IMR-90 (cell line): ENCODE measurements around the gene PSD2. TPM values are rescaled to one million over a fixed set of nuclear protein-coding genes. Genes with fewer than 3 reads are reported as not detected.

ENCODE experiments used
- ATAC-seq: fragments of 200-7000 bp; cut with Tn5 transposase; 2 replicates; pipeline ENCODE4 v1.9.1; 2020; ENCODE audit warnings: low read depth, mild to moderate bottlenecking, moderate library complexity
- BruUV-seq: library from RNA; stranded (reverse); fragments of 400-500 nt; replicated peaks from 2 replicates; lab custom pipeline; 2021; lab: Mats Ljungman, UMichigan
- CTCF ChIA-PET: fragments of 300-600 bp; formaldehyde crosslinking; extraction: SDS; loops from one replicate; lab custom pipeline; 2021; ENCODE audit warnings: antibody characterized with exemption; lab: Yijun Ruan, JAX
- POLR2A ChIA-PET: fragments of 300-600 bp; sonication (Branson Sonifier 250); formaldehyde crosslinking; loops from one replicate; lab custom pipeline; 2022; ENCODE audit warnings: antibody characterized with exemption; ENCODE audit not compliant: unreplicated experiment; lab: Charles Lee
- DNase-seq: peaks from one replicate; pipeline ENCODE4 v3.0.0; 2013
- H2AFZ ChIP-seq: replicated peaks from 2 replicates; pipeline ENCODE3; 2013; ENCODE audit warnings: low read length, mild to moderate bottlenecking; ENCODE audit not compliant: poor library complexity
- H2AK5ac ChIP-seq: 2 replicates; pipeline ENCODE4 v1.6.1; 2013; ENCODE audit warnings: low read depth, low read length, inconsistent platforms
- H2AK9ac ChIP-seq: replicated peaks from 2 replicates; pipeline ENCODE3; 2013; ENCODE audit warnings: mild to moderate bottlenecking, low read depth, low read length, moderate library complexity; ENCODE audit not compliant: poor library complexity
- H2BK120ac ChIP-seq: 2 replicates; pipeline ENCODE4 v1.6.1; 2013; ENCODE audit warnings: low read depth, low read length, inconsistent platforms
- H2BK15ac ChIP-seq: 3 replicates; pipeline ENCODE4 v1.6.1; 2013; ENCODE audit warnings: low read depth, low read length, inconsistent platforms
- H2BK20ac ChIP-seq: 2 replicates; pipeline ENCODE4 v1.6.1; 2013; ENCODE audit warnings: low read depth, mild to moderate bottlenecking, inconsistent platforms, low read length, moderate library complexity
- H2BK5ac ChIP-seq: 2 replicates; pipeline ENCODE4 v1.6.1; 2013; ENCODE audit warnings: mild to moderate bottlenecking, low read depth, low read length, inconsistent platforms; ENCODE audit not compliant: poor library complexity, severe bottlenecking
- H3K14ac ChIP-seq: replicated peaks from 2 replicates; pipeline ENCODE4 v1.6.1; 2013; ENCODE audit warnings: low read depth, low read length, inconsistent platforms
- H3K18ac ChIP-seq: 2 replicates; pipeline ENCODE4 v1.6.1; 2013; ENCODE audit warnings: low read depth, low read length, control low read depth
- H3K23ac ChIP-seq: 2 replicates; pipeline ENCODE4 v1.6.1; 2013; ENCODE audit warnings: low read depth, low read length, inconsistent platforms
- H3K27ac ChIP-seq: 2 replicates; pipeline ENCODE4 v1.5.1; 2013; ENCODE audit warnings: mild to moderate bottlenecking, control low read depth, low read length; ENCODE audit not compliant: insufficient read depth
- H3K27me3 ChIP-seq: 2 replicates; pipeline ENCODE4 v1.6.1; 2013; ENCODE audit warnings: low read length; ENCODE audit not compliant: control insufficient read depth, insufficient read depth
- H3K36me3 ChIP-seq: 2 replicates; pipeline ENCODE4 v1.6.1; 2013; ENCODE audit warnings: low read length, mixed read lengths; ENCODE audit not compliant: control insufficient read depth, insufficient read depth
- H3K4ac ChIP-seq: 2 replicates; pipeline ENCODE4 v1.6.1; 2013; ENCODE audit warnings: low read depth, low read length, inconsistent platforms
- H3K4me1 ChIP-seq: 2 replicates; pipeline ENCODE4 v1.6.1; 2013; ENCODE audit warnings: low read length, mixed read lengths; ENCODE audit not compliant: control insufficient read depth, insufficient read depth
- H3K4me2 ChIP-seq: 2 replicates; pipeline ENCODE4 v1.6.1; 2013; ENCODE audit warnings: low read depth, mild to moderate bottlenecking, control low read depth, low read length, moderate library complexity
- H3K4me3 ChIP-seq: 2 replicates; pipeline ENCODE4 v1.5.1; 2013; ENCODE audit warnings: low read depth, mild to moderate bottlenecking, control low read depth, low read length, moderate library complexity; ENCODE audit not compliant: insufficient read depth
- H3K56ac ChIP-seq: 2 replicates; pipeline ENCODE4 v1.6.1; 2013; ENCODE audit warnings: low read length, inconsistent platforms; ENCODE audit not compliant: insufficient read depth; ENCODE audit errors: extremely low read depth
- H3K79me1 ChIP-seq, 2 experiments: 2 replicates each; pipeline ENCODE4 v1.6.1; 2013; ENCODE audit warnings: low read length in 2 of 2, inconsistent platforms in 1 of 2, low read depth in 1 of 2
- H3K9ac ChIP-seq: 2 replicates; pipeline ENCODE4 v1.6.1; 2013; ENCODE audit warnings: low read depth, low read length, control low read depth
- H3K9me1 ChIP-seq: 2 replicates; pipeline ENCODE4 v1.6.1; 2013; ENCODE audit warnings: low read length, inconsistent platforms; ENCODE audit not compliant: insufficient read depth
- H3K9me3 ChIP-seq: 2 replicates; pipeline ENCODE4 v1.6.1; 2013; ENCODE audit warnings: low read length; ENCODE audit not compliant: control insufficient read depth, insufficient read depth
- H4K20me1 ChIP-seq: 2 replicates; pipeline ENCODE4 v1.6.1; 2013; ENCODE audit warnings: low read length, inconsistent platforms; ENCODE audit not compliant: insufficient read depth
- H4K5ac ChIP-seq: 2 replicates; pipeline ENCODE4 v1.6.1; 2013; ENCODE audit warnings: mild to moderate bottlenecking, low read depth, low read length, control low read depth
- H4K8ac ChIP-seq, 2 experiments: 2 replicates each; pipeline ENCODE4 v1.6.1; 2013; ENCODE audit warnings: low read depth in 2 of 2, low read length in 2 of 2, control low read depth in 1 of 2, inconsistent platforms in 1 of 2
- H4K91ac ChIP-seq: 2 replicates; pipeline ENCODE4 v1.6.1; 2013; ENCODE audit warnings: low read depth, low read length, inconsistent platforms; ENCODE audit not compliant: insufficient read depth
- CHD1 ChIP-seq: IDR thresholded peaks from 2 replicates; pipeline ENCODE4 v1.6.1; 2012; ENCODE audit warnings: low read depth, low read length, improper control_type of control experiment
- NFE2L2 ChIP-seq: fragments of 150-350 bp; IDR thresholded peaks from 2 replicates; pipeline ENCODE4 v1.6.1; 2016; ENCODE audit warnings: low read depth, mild to moderate bottlenecking, low read length
- RCOR1 ChIP-seq: IDR thresholded peaks from 2 replicates; pipeline ENCODE4 v1.6.1; 2012; ENCODE audit warnings: mild to moderate bottlenecking, low read length, improper control_type of control experiment; ENCODE audit not compliant: insufficient replicate concordance
- RFX5 ChIP-seq: IDR thresholded peaks from 2 replicates; pipeline ENCODE4 v1.8.0; 2012; ENCODE audit warnings: low read depth, mild to moderate bottlenecking, low read length, moderate library complexity
- WGBS, 2 experiments: methylation state at CpG; one replicate each; pipeline versions ENCODE4 v1.1.5 to v1.1.7; 2013; ENCODE audit warnings: missing lambda C conversion rate in 2 of 2; ENCODE audit not compliant: insufficient read length in 1 of 2; ENCODE audit errors: extremely low coverage in 2 of 2; 5-methylcytosine and 5-hydroxymethylcytosine counted together
- dilution Hi-C: fragments of 300-500 bp; cut with HindIII; formaldehyde crosslinking; loops from one replicate; pipeline ENCODE4 v1.14.3; 2018; ENCODE audit warnings: low sequenced_read_pairs; ENCODE audit not compliant: unreplicated experiment
- in situ Hi-C: fragments of 300-500 bp; cut with MboI; formaldehyde crosslinking; loops from 3 replicates; pipeline ENCODE4 v1.14.3; 2019; ENCODE audit warnings: low sequenced_read_pairs, inconsistent platforms, mixed read lengths
- intact Hi-C: fragments of 100-400 bp; cut with micrococcal nuclease; formaldehyde crosslinking; loops from 2 replicates; pipeline ENCODE4 v1.10.0; 2022
- polyA plus RNA-seq, 3 experiments: library from polyadenylated mRNA; depleted of rRNA; stranded (reverse); fragments of >200 nt; gene quantifications; 2 replicates each; pipeline ENCODE4 v1.2.3, GENCODE V29; 2012; ENCODE audit warnings: low replicate concordance in 1 of 3
- total RNA-seq: library from RNA; depleted of rRNA; stranded (reverse); fragments of >200 nt; gene quantifications from 2 replicates; pipeline ENCODE4 v1.2.3, GENCODE V29; 2012

The PSD2 gene
- total and polyA plus RNA-seq, 2 of the 4 experiments (the other 2 are of a cell fraction) = 0.05 TPM; not detected in 1

DNA sequence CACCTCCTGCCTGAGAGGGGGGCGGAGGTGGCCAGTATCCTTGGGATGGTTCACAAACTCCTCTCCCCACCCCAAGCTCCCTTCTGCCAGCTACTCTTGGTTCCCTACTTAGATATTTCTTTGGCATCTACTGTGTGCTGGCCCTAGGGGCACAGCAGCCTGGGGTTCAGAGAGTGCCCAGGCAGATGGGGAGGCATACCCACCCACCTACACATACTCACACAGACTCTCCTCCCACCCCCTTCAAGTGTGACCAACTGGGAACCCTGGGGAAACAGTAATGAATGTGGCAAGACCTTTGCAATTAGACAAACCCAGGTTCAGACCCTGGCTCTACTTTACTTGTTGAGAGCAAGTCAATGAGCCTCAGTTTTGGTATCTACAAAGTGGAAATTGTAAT, 44.4 kb upstream of the PSD2 start:
- H3K9ac ChIP-seq = no peak overlapping the region
- H4K20me1 ChIP-seq = no peaks in the 10 kb centered on the region
- no peak overlapping the region for H4K8ac ChIP-seq
- dilution Hi-C loops = loop anchor here (25.0 kb wide), 1 partner anchor 114 kb away; the partner anchor contains the start of gene CXXC5
- TF ChIP-seq NFE2L2 (no peak), RCOR1 (no peak), RFX5 (no peak), CHD1 (no peak)
- no peak overlapping the region for H4K5ac ChIP-seq
- H3K9me3 ChIP-seq = no peaks in the 10 kb centered on the region
- no peak overlapping the region for H3K14ac ChIP-seq
- no peak overlapping the region for H3K18ac ChIP-seq
- H3K4me3 ChIP-seq = no peak overlapping the region
- no peak overlapping the region for H2BK5ac ChIP-seq
- H3K4ac ChIP-seq = no peak overlapping the region
- H3K23ac ChIP-seq = no peak overlapping the region
- no peak overlapping the region for H2BK120ac ChIP-seq
- no peak overlapping the region for H4K91ac ChIP-seq
- H3K27me3 ChIP-seq = peaks cover 24% of the 10 kb centered on the region
- H3K4me2 ChIP-seq = no peak overlapping the region
- no peak overlapping the region for H2AK5ac ChIP-seq
- no peak for DNase-seq
- no peaks in the 10 kb centered on the region for H3K36me3 ChIP-seq
- no peak overlapping the region for H3K56ac ChIP-seq
- H3K4me1 ChIP-seq = peaks cover 24% of the 10 kb centered on the region
- H2AK9ac ChIP-seq = no peak overlapping the region
- intact Hi-C loops = no loop called here
- no peak overlapping the region for H2AFZ ChIP-seq
- in situ Hi-C loops = no loop called here
- H3K9me1 ChIP-seq = peaks cover 3% of the 10 kb centered on the region; the same call in 1 of the 2 replicates
- H2BK20ac ChIP-seq = no peak overlapping the region
- no peak for ATAC-seq
- WGBS, 2 experiments = no CpG with 5 or more reads among the region's 1 CpG
- CTCF ChIA-PET = no interaction called here
- H3K79me1 ChIP-seq = no peaks in the 10 kb centered on the region
- POLR2A ChIA-PET = no interaction called here
- BruUV-seq = no TSS peak
- no peak overlapping the region for H3K27ac ChIP-seq
- H2BK15ac ChIP-seq = no peak overlapping the region
